VCaP (cell line): Measurements from ENCODE around the gene HES3.

Experiments used
- H3K27ac ChIP-seq: fragments of 450-650 bp; 2 replicates; pipeline ENCODE4 v1.5.1; 2017
- TF ChIP-seq, protein P1 (sequence below): fragments of 450-650 bp; conservative IDR thresholded peaks from 2 replicates; pipeline ENCODE4 v1.5.1; 2017; ENCODE audit warnings: mild to moderate bottlenecking, moderate library complexity

Gene HES3

GRCh38 chr1:6256645-6257044 is 12.7 kb downstream of the HES3 start:
- H3K27ac ChIP-seq = no peak overlapping the region
- TF ChIP-seq, protein P1, sequence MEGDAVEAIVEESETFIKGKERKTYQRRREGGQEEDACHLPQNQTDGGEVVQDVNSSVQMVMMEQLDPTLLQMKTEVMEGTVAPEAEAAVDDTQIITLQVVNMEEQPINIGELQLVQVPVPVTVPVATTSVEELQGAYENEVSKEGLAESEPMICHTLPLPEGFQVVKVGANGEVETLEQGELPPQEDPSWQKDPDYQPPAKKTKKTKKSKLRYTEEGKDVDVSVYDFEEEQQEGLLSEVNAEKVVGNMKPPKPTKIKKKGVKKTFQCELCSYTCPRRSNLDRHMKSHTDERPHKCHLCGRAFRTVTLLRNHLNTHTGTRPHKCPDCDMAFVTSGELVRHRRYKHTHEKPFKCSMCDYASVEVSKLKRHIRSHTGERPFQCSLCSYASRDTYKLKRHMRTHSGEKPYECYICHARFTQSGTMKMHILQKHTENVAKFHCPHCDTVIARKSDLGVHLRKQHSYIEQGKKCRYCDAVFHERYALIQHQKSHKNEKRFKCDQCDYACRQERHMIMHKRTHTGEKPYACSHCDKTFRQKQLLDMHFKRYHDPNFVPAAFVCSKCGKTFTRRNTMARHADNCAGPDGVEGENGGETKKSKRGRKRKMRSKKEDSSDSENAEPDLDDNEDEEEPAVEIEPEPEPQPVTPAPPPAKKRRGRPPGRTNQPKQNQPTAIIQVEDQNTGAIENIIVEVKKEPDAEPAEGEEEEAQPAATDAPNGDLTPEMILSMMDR = no peak

DNA sequence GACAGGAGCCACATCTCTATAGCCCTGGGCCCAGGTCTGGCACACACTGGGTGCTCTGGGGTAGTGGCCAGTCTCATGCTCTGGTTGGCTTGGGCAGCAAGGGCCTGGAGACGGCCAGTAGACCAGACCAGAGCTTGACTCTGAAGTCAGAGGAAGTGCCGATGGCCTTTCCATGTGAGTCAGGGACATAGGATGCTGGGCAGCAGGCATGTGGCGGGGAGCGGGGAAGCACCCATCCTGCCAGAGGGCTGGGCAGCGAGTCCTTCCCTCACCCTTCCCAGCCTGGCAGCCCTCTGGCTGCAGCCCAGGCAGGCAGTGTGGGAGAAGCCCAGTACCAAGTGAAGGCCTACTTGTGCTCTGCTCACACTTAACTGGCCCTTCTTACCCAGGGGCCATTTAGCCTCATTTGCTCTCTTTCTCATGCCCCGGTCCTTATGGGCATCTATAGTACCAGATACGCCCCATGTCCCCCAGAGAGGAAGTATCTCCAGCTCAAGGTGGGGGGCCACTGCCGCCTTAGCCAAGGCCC is 13.6 kb downstream of the HES3 start:
- TF ChIP-seq, protein P1 = no peak
- H3K27ac ChIP-seq = no peak overlapping the region

GRCh38 chr1:6258675-6259074 is 14.7 kb downstream of the HES3 start:
- TF ChIP-seq, protein P1 = no peak
- H3K27ac ChIP-seq = no peak overlapping the region

DNA sequence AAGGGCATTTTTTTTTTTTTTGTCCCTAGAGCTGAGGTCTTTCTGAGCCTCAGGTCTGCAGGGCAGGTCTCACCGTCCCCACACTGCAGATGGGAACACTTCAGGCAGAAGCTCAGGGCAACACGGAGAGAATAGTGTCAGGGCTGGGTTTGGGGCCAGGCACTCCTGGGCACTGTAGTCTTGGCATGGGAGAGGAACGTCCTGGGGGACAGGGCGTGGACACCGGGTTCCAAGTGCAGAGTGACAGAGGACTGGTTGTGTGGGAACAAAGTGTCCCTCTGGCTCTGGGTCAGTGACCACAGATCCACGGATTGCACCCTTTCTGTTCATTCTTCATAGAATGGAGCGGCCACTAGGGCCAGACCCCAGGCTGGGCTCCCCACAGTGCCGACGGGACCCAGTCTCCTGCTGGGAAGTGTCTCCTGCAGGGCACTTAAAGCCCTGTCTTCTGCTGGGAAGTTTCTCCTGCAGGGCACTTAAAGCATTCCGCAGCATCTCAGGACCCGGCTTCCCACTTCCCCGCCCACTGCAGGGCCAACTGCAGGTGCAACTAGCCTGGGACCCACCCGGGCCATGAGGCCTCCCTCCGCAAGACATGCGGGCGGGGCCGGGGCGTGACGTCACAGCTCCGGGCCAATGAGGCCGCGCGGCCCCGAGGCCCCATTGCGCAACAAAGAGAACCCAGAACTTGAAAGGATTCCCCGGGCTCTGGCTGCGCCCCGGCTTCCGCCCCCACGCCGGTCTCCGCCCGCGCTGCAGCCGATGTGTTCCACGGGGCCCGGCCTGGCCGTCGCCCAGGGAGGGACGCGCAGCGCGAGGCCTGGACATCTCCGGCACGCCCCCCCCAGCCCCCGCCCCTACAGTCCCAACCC is 15.7 kb downstream of the HES3 start:
- peak overlapping the region; percentile 58; the same call in 1 of the 2 replicates for H3K27ac ChIP-seq
- TF ChIP-seq, protein P1 = no peak

GRCh38 chr1:6260433-6260934 is 16.5 kb downstream of the HES3 start:
- TF ChIP-seq, protein P1 = no peak
- H3K27ac ChIP-seq = peak overlapping the region; percentile 58; the same call in 1 of the 2 replicates

DNA sequence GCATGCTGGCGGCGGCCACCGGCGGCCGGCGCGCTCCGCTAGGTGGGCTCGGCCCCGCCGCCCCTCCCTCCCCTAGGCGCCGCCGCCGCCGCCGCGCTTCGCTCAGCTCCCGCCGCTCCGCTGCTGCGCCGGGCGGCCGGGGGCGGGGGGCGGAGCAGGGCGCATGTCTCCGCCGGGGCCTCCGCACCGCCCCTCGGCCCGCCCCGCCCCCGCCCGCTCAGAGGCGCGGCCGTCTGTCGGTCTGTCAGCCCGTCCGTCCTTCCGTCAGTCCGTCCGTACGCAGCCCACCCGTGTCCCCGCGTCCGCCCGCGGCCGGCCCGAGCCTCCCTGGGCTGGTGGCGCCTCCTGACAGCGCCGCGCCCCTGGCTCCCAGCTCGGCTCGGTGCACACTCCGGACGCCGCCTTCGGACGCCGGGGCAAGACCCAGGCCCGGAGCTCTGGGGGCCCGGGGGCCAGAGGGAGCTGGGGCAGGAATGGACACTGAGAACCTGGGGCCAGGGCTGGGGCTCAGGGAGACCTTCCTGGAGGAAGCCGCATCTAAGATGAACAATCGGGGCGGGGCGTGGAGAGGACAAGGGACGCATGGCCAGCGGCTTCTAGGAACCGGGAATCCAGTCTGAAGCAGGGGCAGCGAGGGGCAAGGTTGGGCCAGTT is 17.1 kb downstream of the HES3 start, which contains the start of gene GPR153:
TSS of gene GPR153 (minus strand) at position 138 of the 654 bp plus-strand sequence. CDS start 6,193 bp downstream, outside the sequence.
- H3K27ac ChIP-seq = peak within 1 kb of the TSS; percentile 58; the same call in 1 of the 2 replicates
- TF ChIP-seq, protein P1 = no peak

GRCh38 chr1:6261615-6261995 is 17.6 kb downstream of the HES3 start:
- TF ChIP-seq, protein P1 = no peak
- H3K27ac ChIP-seq = peak overlapping the region; percentile 58; the same call in 1 of the 2 replicates
